ENCODE results near the gene DUSP6.

Gene DUSP6

GRCh38 chr12:89299417-89299816, 52.9 kb downstream of the DUSP6 start:
- DNase-seq: no peak

Measured in nucleus accumbens (tissue), 56 donors.